ENCODE results near the gene KIFC3. TPM values are rescaled to one million over a fixed set of nuclear protein-coding genes. Genes with fewer than 3 reads are reported as not detected.

The KIFC3 gene
- total RNA-seq, 3 donors from 2014 or later = 15.7 to 36.1 (median 35.1) TPM

- Histone ChIP-seq H3K27me3 (no peaks in the 10 kb centered on the region), H3K4me3 (no peak overlapping the region), H3K27ac (no peak overlapping the region), H3K36me3 (no peaks in the 10 kb centered on the region), H3K9me3 (no peaks in the 10 kb centered on the region), H3K4me1 (no peaks in the 10 kb centered on the region)
- intact Hi-C loops (cut with DNase I; ENCODE audit: low total_unique reads) = no loop called here
- TF ChIP-seq CTCF (IDR thresholded peaks at IDR 0.05) (no peak), POLR2A (IDR thresholded peaks at IDR 0.05) (no peak), POLR2AphosphoS5 (IDR thresholded peaks at IDR 0.05) (no peak)
- no peak for DNase-seq (ENCODE audit: low spot score in 2 of 2)
These were observed 58.8 kb downstream of the KIFC3 start for GRCh38 chr16:57743458-57743857.

GRCh38 chr16:57742543-57742942 lies 59.7 kb downstream of the KIFC3 start:
- H3K27me3 ChIP-seq = no peaks in the 10 kb centered on the region
- DNase-seq (ENCODE audit: low spot score in 2 of 2) = no peak
- no peak overlapping the region for H3K27ac ChIP-seq
- TF ChIP-seq CTCF (IDR thresholded peaks at IDR 0.05) = no peak
- no peak for TF ChIP-seq POLR2A (IDR thresholded peaks at IDR 0.05)
- TF ChIP-seq POLR2AphosphoS5 (IDR thresholded peaks at IDR 0.05) = no peak
- H3K9me3 ChIP-seq = no peaks in the 10 kb centered on the region
- intact Hi-C loops (cut with DNase I; ENCODE audit: low total_unique reads) = no loop called here
- no peaks in the 10 kb centered on the region for H3K36me3 ChIP-seq
- H3K4me1 ChIP-seq = no peaks in the 10 kb centered on the region
- no peak overlapping the region for H3K4me3 ChIP-seq

- TF ChIP-seq POLR2AphosphoS5 (IDR thresholded peaks at IDR 0.05) (no peak), CTCF (IDR thresholded peaks at IDR 0.05) (no peak), POLR2A (IDR thresholded peaks at IDR 0.05) (no peak)
- no peak overlapping the region for H3K27ac ChIP-seq
- intact Hi-C loops (cut with DNase I; ENCODE audit: low total_unique reads) = no loop called here
- no peaks in the 10 kb centered on the region for H3K9me3 ChIP-seq
- H3K4me1 ChIP-seq = peaks cover 0 to 3% of the 10 kb centered on the region in 2 donors
- no peaks in the 10 kb centered on the region for H3K36me3 ChIP-seq
- DNase-seq (ENCODE audit: low spot score in 2 of 2) = no peak
- no peak overlapping the region for H3K4me3 ChIP-seq
- H3K27me3 ChIP-seq = no peaks in the 10 kb centered on the region
These were observed 60.6 kb downstream of the KIFC3 start for GRCh38 chr16:57741660-57742191.

- no peaks in the 10 kb centered on the region for H3K36me3 ChIP-seq
- peak in 1 of 2 donors; percentile 58 for DNase-seq (ENCODE audit: low spot score in 2 of 2)
- no peaks in the 10 kb centered on the region for H3K9me3 ChIP-seq
- peaks cover 0 to 5% of the 10 kb centered on the region in 2 donors for H3K4me1 ChIP-seq
- H3K27ac ChIP-seq = peak overlapping the region; percentile 84 to 88
- TF ChIP-seq POLR2AphosphoS5 (IDR thresholded peaks at IDR 0.05) = no peak
- no peak for TF ChIP-seq CTCF (IDR thresholded peaks at IDR 0.05)
- TF ChIP-seq POLR2A (IDR thresholded peaks at IDR 0.05) = no peak
- no peaks in the 10 kb centered on the region for H3K27me3 ChIP-seq
- intact Hi-C loops (cut with DNase I; ENCODE audit: low total_unique reads) = loop anchor here (1.0 kb wide), 1 partner anchor 27 kb away; no protein-coding TSS in a partner anchor
- H3K4me3 ChIP-seq = no peak overlapping the region
These were observed 61.7 kb downstream of the KIFC3 start for GRCh38 chr16:57740423-57741071.

- DNase-seq (ENCODE audit: low spot score in 2 of 2) = no peak
- Histone ChIP-seq H3K27ac (peak overlapping the region; percentile 84 to 88), H3K27me3 (no peaks in the 10 kb centered on the region), H3K4me1 (peaks cover 0 to 5% of the 10 kb centered on the region in 2 donors), H3K36me3 (no peaks in the 10 kb centered on the region), H3K4me3 (no peak overlapping the region), H3K9me3 (no peaks in the 10 kb centered on the region)
- intact Hi-C loops (cut with DNase I; ENCODE audit: low total_unique reads) = loop anchor here (1.0 kb wide), 1 partner anchor 27 kb away; no protein-coding TSS in a partner anchor
- TF ChIP-seq POLR2A (IDR thresholded peaks at IDR 0.05) (no peak), POLR2AphosphoS5 (IDR thresholded peaks at IDR 0.05) (no peak), CTCF (IDR thresholded peaks at IDR 0.05) (no peak)
These were observed 62.4 kb downstream of the KIFC3 start for GRCh38 chr16:57739756-57740422.

Measured in breast epithelium (tissue), 4 donors.